LoVo (cell line): ENCODE measurements around the gene MMP21.

Source experiments
- DNase-seq: peaks from one replicate; pipeline ENCODE4 v3.0.0-alpha.2; 2016; ENCODE audit warnings: low spot score

MMP21 gene

GRCh38 chr10:125792342-125793300 lies 17.0 kb upstream of the MMP21 start:
- no peak for DNase-seq

- no peak for DNase-seq
Measured at GRCh38 chr10:125788156-125789034, 12.8 kb upstream of the MMP21 start.

GRCh38 chr10:125785791-125786190 lies 10.2 kb upstream of the MMP21 start:
- DNase-seq, result no peak

GRCh38 chr10:125783957-125784356 lies 8.3 kb upstream of the MMP21 start:
- DNase-seq, result no peak

- DNase-seq, result no peak
Measured at GRCh38 chr10:125783408-125783807, 7.8 kb upstream of the MMP21 start.

GRCh38 chr10:125782616-125783015 lies 7.0 kb upstream of the MMP21 start:
- no peak for DNase-seq

- DNase-seq, result no peak
Measured at GRCh38 chr10:125782054-125782453, 6.4 kb upstream of the MMP21 start.

GRCh38 chr10:125781374-125781773 lies 5.8 kb upstream of the MMP21 start:
- no peak for DNase-seq

- no peak for DNase-seq
Measured at GRCh38 chr10:125779403-125780327, 4.0 kb upstream of the MMP21 start.

GRCh38 chr10:125778556-125778955 lies 2.9 kb upstream of the MMP21 start:
- DNase-seq, result no peak

GRCh38 chr10:125777806-125778205 lies 2.2 kb upstream of the MMP21 start:
- DNase-seq, result no peak

- DNase-seq, result no peak
Measured at GRCh38 chr10:125774581-125775191, 935 bp downstream of the MMP21 start.

- no peak for DNase-seq
Measured at GRCh38 chr10:125773687-125774543, 1.7 kb downstream of the MMP21 start.

- DNase-seq, result no peak
Measured at GRCh38 chr10:125772864-125773180, 2.8 kb downstream of the MMP21 start.

GRCh38 chr10:125772112-125772863 lies 3.3 kb downstream of the MMP21 start:
- no peak for DNase-seq

- DNase-seq, result no peak
Measured at GRCh38 chr10:125770844-125771243, 4.8 kb downstream of the MMP21 start.

GRCh38 chr10:125769175-125769574 lies 6.4 kb downstream of the MMP21 start:
- no peak for DNase-seq

GRCh38 chr10:125768219-125768855 lies 7.3 kb downstream of the MMP21 start:
- no peak for DNase-seq

- DNase-seq, result no peak
Measured at GRCh38 chr10:125766511-125766910, 9.1 kb downstream of the MMP21 start.
